HG02798 (cell line): ENCODE measurements around the gene OR10C1.

ENCODE experiments used
- ATAC-seq: cut with Tn5 transposase; IDR thresholded peaks from one replicate; pipeline ENCODE4 v1.9.1; 2021; ENCODE audit warnings: mild to moderate bottlenecking; ENCODE audit not compliant: unreplicated experiment, poor library complexity

Gene OR10C1

DNA sequence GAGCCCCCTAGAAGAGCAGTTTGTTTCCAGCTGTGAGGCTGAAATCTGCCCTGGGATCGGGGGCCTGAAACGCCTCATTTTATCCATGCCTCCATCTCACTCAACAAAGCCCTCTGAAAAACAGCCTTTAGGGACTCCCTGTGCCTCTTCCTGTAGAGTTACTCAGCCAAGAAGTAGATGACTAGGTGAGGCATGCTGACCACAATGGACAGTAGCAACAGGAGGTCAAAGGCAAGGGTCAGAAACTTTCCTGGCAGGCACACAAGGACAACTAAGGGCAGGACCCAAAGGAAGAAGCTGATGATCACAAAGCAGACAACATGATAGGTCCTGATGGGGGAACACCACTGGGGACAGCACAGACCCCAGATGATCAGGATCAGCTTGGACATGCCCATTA, 35.9 kb downstream of the OR10C1 start:
- ATAC-seq, result no peak

DNA sequence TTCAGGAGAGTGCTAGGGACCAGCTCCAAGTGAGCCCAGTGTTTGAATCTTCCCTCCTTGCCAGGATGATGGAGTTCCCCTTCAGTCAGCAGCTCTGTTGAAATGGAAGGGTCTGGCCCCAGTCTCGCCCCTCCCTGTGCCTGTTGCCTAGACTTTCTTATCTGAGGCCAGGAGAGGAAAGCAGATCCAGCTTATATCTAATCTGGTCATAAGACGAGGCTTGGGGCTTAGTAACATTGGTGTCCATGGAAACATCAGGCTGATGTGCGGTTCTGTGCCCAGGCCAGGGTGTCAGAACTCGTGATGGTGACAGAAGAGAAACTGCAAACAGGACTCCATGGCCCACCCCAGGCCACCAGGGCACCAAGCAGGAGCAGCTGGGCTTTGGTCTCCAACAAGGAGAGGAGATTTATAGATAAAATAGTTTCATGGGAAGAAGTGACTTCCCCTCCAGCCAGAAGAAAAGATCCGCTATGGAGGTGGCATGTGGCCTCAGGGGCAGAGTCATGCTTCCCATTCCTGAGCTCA, 38.9 kb downstream of the OR10C1 start:
- no peak for ATAC-seq

DNA sequence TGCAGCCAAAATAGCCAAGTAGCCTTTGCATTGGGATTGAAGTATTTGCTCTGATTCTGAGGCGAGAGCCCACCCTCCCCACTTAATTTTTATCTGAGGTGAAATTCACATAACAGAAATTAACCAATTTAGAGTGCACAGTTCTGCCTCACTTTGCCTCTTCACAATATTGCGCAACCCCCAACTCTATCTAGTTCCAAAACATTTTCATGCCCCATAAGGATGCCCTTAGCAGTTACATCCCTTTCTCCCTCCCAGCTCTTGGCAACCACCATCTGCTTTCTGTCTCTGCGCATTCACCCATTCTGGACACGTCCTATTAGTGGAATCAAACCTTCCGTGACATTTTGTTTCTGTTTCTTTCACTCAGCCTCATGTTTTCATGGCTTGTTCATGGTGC, 39.6 kb downstream of the OR10C1 start:
- ATAC-seq, result no peak

DNA sequence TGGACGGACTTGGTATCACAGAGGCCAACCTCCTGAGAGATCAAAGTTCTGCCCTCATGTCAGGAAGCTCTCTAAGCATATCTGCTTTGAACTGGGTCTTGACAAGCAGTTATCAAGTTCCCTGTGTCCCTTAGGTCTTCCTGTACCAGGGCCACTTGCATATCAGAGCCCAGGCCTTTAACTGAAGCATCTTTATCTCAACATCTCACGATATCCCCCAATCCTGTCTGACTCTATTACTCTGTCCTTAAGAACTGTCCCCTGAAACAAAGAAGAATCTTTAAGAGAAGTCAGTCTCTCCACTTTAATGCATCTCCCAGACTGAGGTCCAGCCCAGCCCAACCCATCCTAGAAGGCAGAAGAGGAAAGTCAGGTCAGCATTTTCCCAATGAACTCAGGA, 40.5 kb downstream of the OR10C1 start:
- no peak for ATAC-seq

DNA sequence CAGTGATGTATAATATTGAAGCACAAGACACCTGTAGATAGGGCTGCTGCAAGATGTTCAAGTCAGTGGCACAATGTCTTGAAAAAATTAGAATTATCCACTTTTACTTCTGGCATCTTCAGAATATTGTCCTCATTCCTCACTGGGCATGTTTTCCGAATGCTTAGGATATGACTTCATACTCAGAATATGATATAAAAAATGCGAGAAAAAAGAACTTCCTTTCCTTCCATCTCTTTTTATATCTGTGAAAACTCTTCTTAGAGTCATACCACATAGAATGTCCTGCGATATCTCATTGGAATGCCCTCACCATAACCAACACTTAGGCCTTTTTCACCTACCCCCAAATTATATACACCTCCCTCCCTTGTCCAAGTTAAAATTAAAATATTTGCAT, 44.1 kb downstream of the OR10C1 start:
- no peak for ATAC-seq

DNA sequence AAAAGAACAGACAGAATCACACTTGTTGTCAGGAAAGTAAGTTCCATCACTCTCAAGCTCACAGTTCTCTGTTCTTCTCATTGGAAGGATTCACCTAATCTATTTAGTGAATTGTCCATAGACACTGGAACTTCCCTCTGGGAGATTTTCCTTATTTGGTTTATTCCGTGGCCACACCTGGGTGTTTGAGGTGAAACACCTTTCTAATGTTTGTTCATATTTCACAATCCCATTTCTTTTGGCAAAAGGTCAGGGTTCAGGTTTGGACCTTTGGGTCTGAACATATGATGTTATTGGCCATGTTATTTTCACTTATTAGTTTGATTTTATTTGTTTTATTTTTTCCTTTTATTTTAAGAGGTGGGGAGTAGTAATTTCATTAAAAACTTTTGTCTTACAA, 44.6 kb downstream of the OR10C1 start:
- ATAC-seq, result no peak

DNA sequence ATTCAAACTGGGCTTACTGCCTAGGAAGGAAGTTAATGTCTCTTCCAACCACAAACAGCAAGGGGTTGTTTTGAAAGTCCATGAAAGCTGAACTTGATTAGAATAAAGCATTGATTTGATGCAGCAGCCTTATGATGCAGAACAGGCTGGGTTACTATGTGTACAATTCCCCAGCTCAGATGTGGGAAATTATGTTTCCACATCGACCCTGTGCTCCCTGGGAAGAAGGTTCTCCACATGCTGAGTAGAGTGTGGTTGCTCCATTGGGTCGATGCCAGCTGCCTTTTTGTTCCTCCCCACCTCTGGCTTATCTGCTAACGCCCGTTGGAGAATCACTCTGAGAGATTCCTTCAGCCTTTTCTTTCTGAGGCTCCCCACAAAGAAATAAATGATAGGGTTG, 47.5 kb downstream of the OR10C1 start:
- ATAC-seq, result no peak

DNA sequence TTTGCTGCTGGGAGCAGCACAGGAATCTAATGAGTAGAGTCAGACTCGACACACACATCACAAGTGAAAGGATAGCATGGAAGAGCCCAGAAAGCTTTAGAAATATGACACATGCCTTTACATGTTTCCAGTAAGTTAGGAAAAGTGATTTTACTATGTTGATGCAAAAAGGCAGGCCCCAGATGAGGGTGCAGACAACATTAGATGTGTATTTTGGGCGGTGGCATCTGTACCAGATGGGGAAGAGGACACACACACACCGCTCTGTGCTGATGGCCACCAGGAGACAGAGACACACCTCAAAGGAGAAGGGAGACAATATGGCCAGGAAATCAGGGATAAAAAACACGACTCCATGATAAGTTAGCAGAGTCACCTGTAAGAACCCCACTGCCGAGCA, 48.0 kb downstream of the OR10C1 start:
- no peak for ATAC-seq

DNA sequence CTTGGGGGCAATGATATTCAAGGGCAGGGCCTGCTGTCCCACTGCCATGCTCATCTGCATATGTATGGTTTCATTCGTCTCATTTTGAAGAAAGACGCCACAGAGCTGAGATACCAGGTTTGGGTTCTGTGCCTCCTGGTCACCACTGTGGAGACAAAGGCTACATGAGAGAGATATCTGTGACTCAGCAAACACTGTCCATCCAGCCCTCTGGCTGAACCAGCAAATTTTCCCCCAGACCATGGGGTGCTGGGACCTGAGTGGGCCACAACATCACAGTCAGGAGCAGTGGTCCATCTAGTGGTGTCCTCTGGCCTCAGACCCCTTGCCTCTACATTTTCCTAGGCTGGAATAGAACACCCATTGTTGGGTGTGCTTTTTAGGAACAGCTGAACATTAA, 48.6 kb downstream of the OR10C1 start, which contains the start of gene MAS1L:
MAS1L (minus strand) TSS at position 297 of the 400 bp plus-strand sequence; CDS start at position 243, 54 bp downstream.
- ATAC-seq, result no peak

DNA sequence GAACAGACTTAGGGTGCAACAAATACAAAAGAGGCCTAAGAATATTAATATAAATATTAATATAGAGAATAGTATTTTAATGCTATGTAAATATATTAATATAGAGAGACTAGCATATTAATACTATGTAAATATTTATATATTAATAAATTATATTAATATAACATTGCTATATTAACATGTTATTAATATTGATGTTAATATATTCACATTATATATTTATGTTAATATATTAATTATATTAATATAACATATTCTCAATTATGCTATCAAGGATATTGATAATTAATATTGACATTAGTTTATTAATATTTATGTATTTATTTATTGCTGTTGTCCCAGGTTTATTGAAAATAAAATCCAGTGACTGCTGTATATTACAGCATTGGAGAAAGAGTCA, 49.8 kb downstream of the OR10C1 start:
- ATAC-seq, result no peak

DNA sequence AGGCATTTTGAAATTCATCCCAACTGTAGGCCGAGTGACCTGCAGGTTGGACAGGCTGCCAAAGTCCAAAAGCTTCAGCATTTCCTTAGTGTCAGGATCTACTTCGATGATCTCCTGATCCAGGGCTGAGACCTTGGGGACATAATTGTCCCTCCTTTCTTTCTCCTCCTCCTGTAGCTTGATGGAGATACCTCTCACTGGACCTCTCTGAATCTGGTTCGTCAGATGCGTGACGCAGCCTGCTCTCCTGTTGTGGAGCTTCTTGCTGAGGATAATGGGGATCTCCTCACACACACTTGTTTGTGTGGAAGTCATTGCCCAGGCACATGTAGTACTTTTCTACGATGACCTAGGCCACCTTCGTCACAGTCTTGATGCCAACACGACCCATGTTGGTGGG, 50.2 kb downstream of the OR10C1 start:
- ATAC-seq, result no peak

DNA sequence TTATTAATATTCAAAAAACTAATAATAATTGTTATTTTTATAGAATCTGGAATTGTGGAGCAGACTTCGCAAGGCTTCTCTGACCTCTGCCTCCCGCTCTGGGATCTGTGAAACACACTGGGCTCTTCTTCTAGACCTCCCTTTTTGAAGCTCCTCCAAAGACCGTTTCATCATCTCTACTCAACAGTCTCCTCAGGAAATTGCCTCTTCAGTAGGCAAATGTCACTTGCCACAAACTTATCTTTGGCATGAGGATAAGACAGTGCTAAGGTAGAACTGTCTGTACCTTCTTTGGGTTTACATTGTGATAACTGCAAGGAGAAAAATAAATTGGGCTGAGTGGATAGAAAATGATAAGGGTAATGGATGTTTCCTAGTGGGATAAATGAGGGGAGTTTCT, 50.9 kb downstream of the OR10C1 start:
- ATAC-seq, result no peak

DNA sequence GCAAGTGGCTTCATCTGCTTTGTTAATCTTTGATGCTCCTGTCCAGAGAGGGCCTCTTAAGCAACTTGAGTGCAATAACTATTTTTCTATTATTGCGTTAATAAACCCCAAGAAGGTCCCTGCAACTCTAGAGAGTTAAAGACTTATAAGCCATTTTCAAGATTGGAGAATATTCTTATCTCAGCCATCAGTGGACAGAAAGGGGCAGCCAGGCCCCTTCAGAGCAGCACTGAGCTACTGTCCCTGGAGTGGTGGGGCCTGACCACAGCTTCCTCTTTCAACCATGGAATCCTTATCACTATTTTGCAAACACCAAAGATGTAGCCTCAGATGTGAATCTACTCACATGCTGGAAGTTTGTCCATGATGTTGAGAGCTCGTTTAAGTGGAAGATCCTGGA, 51.4 kb downstream of the OR10C1 start:
- no peak for ATAC-seq
